ENCODE measurements around the gene GBA2.

The GBA2 gene

GRCh38 chr9:35771534-35771933 lies 22.5 kb upstream of the GBA2 start:
- TF ChIP-seq CTCF (IDR thresholded peaks at IDR 0.05; ENCODE audit: control extremely low read depth, extremely low read depth, low read depth, missing control alignments), result no peak
- CTCF ChIA-PET, result interaction anchor here (0.9 to 7.8 kb wide), 12 partner anchors 9 to 111 kb away, joined by 3 to 45 read pairs (median 4); partner anchors contain the start of genes CREB3, MSMP, NPR2 and TLN1
- POLR2A ChIA-PET, result interaction anchor here (0.5 kb wide), 1 partner anchor 38 kb away, joined by 3 read pairs; no protein-coding TSS in a partner anchor
- DNase-seq (ENCODE audit: extremely low spot score), result no peak

- ChIA-PET POLR2A (no interaction called here), CTCF (interaction anchor here (0.9 to 7.8 kb wide), 11 partner anchors 8 to 68 kb away, joined by 3 to 45 read pairs (median 5); partner anchors contain the start of genes CREB3, MSMP, NPR2 and TLN1)
- TF ChIP-seq CTCF (IDR thresholded peaks at IDR 0.05; ENCODE audit: control extremely low read depth, extremely low read depth, low read depth, missing control alignments), result no peak
- no peak for DNase-seq (ENCODE audit: extremely low spot score)
These were observed 22.0 kb upstream of the GBA2 start for GRCh38 chr9:35771075-35771433.

GRCh38 chr9:35769763-35770162 lies 20.7 kb upstream of the GBA2 start:
- no peak for DNase-seq (ENCODE audit: extremely low spot score)
- no peak for TF ChIP-seq CTCF (IDR thresholded peaks at IDR 0.05; ENCODE audit: control extremely low read depth, extremely low read depth, low read depth, missing control alignments)
- CTCF ChIA-PET, result interaction anchor here (0.9 to 7.8 kb wide), 4 partner anchors 9 to 20 kb away, joined by 3 to 45 read pairs (median 22); partner anchors contain the start of genes MSMP and NPR2
- POLR2A ChIA-PET, result no interaction called here

GRCh38 chr9:35767458-35767857 lies 18.4 kb upstream of the GBA2 start:
- ChIA-PET CTCF (interaction anchor here (2.3 to 6.7 kb wide), 2 partner anchors 12 to 23 kb away, joined by 7 to 42 read pairs; partner anchors contain the start of gene MSMP), POLR2A (no interaction called here)
- no peak for TF ChIP-seq CTCF (IDR thresholded peaks at IDR 0.05; ENCODE audit: control extremely low read depth, extremely low read depth, low read depth, missing control alignments)
- no peak for DNase-seq (ENCODE audit: extremely low spot score)

GRCh38 chr9:35766997-35767396 lies 18.0 kb upstream of the GBA2 start:
- ChIA-PET CTCF (interaction anchor here (2.3 to 6.7 kb wide), 2 partner anchors 12 to 23 kb away, joined by 7 to 42 read pairs; partner anchors contain the start of gene MSMP), POLR2A (no interaction called here)
- DNase-seq (ENCODE audit: extremely low spot score), result no peak
- TF ChIP-seq CTCF (IDR thresholded peaks at IDR 0.05; ENCODE audit: control extremely low read depth, extremely low read depth, low read depth, missing control alignments), result no peak

- CTCF ChIA-PET, result interaction anchor here (1.3 kb wide), 1 partner anchor 8 kb away, joined by 5 read pairs; no protein-coding TSS in a partner anchor
- POLR2A ChIA-PET, result interaction anchor here (0.8 kb wide), 1 partner anchor 19 kb away, joined by 3 read pairs; no protein-coding TSS in a partner anchor
- no peak for DNase-seq (ENCODE audit: extremely low spot score)
- no peak for TF ChIP-seq CTCF (IDR thresholded peaks at IDR 0.05; ENCODE audit: control extremely low read depth, extremely low read depth, low read depth, missing control alignments)
These were observed 14.8 kb upstream of the GBA2 start for GRCh38 chr9:35763803-35764202.
